Measurements from ENCODE around the gene COBL. TPM values are rescaled to one million over a fixed set of nuclear protein-coding genes. Genes with fewer than 3 reads are reported as not detected.

Gene COBL
- total and polyA plus RNA-seq, 2 of the 4 experiments (the other 2 are of a cell fraction): under 0.01 TPM; not detected in 1

- Histone ChIP-seq H4K8ac (ENCODE audit: low read depth in 2 of 2, low read length in 2 of 2) (no peak overlapping the region), H2AK9ac (replicated peaks; ENCODE audit: low read depth, low read length, poor library complexity) (no peak overlapping the region), H4K20me1 (ENCODE audit: insufficient read depth, low read length) (no peaks in the 10 kb centered on the region), H3K56ac (ENCODE audit: extremely low read depth, insufficient read depth, low read length) (no peak overlapping the region), H3K4ac (ENCODE audit: low read depth, low read length) (no peak overlapping the region), H2BK20ac (ENCODE audit: low read depth, low read length) (no peak overlapping the region), H2AFZ (replicated peaks; ENCODE audit: low read length, poor library complexity) (no peak overlapping the region), H4K91ac (ENCODE audit: insufficient read depth, low read depth, low read length) (no peak overlapping the region), H3K4me1 (ENCODE audit: control insufficient read depth, insufficient read depth, low read length) (no peaks in the 10 kb centered on the region), H2BK15ac (ENCODE audit: low read depth, low read length) (no peak overlapping the region), H3K4me2 (ENCODE audit: low read depth, low read length) (no peak overlapping the region), H3K9me3 (ENCODE audit: control insufficient read depth, insufficient read depth, low read length) (no peaks in the 10 kb centered on the region), H3K79me1 (ENCODE audit: low read depth in 1 of 2, low read length in 2 of 2) (no peaks in the 10 kb centered on the region), H4K5ac (ENCODE audit: low read depth, low read length) (no peak overlapping the region), H2AK5ac (ENCODE audit: low read depth, low read length) (no peak overlapping the region), H3K27ac (ENCODE audit: insufficient read depth, low read length) (no peak overlapping the region), H3K23ac (ENCODE audit: low read depth, low read length) (no peak overlapping the region), H3K9me1 (ENCODE audit: insufficient read depth, low read length) (no peaks in the 10 kb centered on the region), H3K14ac (replicated peaks; ENCODE audit: low read depth, low read length) (no peak overlapping the region), H2BK120ac (ENCODE audit: low read depth, low read length) (no peak overlapping the region), H3K27me3 (ENCODE audit: control insufficient read depth, insufficient read depth, low read length) (no peaks in the 10 kb centered on the region), H2BK5ac (ENCODE audit: low read depth, low read length, poor library complexity, severe bottlenecking) (no peak overlapping the region), H3K9ac (ENCODE audit: low read depth, low read length) (no peak overlapping the region), H3K36me3 (ENCODE audit: control insufficient read depth, insufficient read depth, low read length) (no peaks in the 10 kb centered on the region), H3K18ac (ENCODE audit: low read depth, low read length) (no peak overlapping the region), H3K4me3 (ENCODE audit: insufficient read depth, low read depth, low read length) (no peak overlapping the region)
- TF ChIP-seq MAZ (IDR thresholded peaks at IDR 0.05; ENCODE audit: borderline replicate concordance, low read depth, low read length) (no peak), CEBPB (IDR thresholded peaks at IDR 0.05; ENCODE audit: low read depth, low read length) (no peak), RCOR1 (IDR thresholded peaks at IDR 0.05; ENCODE audit: insufficient replicate concordance, low read length) (no peak), POLR2A (IDR thresholded peaks at IDR 0.05; ENCODE audit: low read depth, low read length) (no peak), CTCF (conservative IDR thresholded peaks at IDR 0.05; ENCODE audit: low read depth, low read length) (no peak), USF2 (IDR thresholded peaks at IDR 0.05; ENCODE audit: low read depth, low read length) (no peak), NFE2L2 (IDR thresholded peaks at IDR 0.05; ENCODE audit: low read depth, low read length) (no peak), RFX5 (IDR thresholded peaks at IDR 0.05; ENCODE audit: low read depth, low read length) (no peak), FOS (IDR thresholded peaks at IDR 0.05; ENCODE audit: low read depth, low read length) (no peak), MXI1 (IDR thresholded peaks at IDR 0.05; ENCODE audit: borderline replicate concordance, low read depth, low read length) (no peak), BHLHE40 (IDR thresholded peaks at IDR 0.05; ENCODE audit: low read depth, low read length) (no peak), MAFK (IDR thresholded peaks at IDR 0.05; ENCODE audit: low read depth, low read length) (no peak), CHD1 (IDR thresholded peaks at IDR 0.05; ENCODE audit: low read depth, low read length) (no peak), SMC3 (IDR thresholded peaks at IDR 0.05; ENCODE audit: low read depth, low read length) (no peak)
- BruUV-seq (replicated peaks): no TSS peak
- POLR2A ChIA-PET (ENCODE audit: unreplicated experiment): no interaction called here
- no peak for DNase-seq
- 100% methylated on average over 1 of the region's 10 CpGs; no CpG with 5 or more reads in 1 of the 2 experiments for WGBS, 2 experiments (ENCODE audit: extremely low coverage in 2 of 2, insufficient read length in 1 of 2)
- in situ Hi-C loops (cut with MboI; ENCODE audit: low sequenced_read_pairs) (no loop called here), intact Hi-C loops (cut with micrococcal nuclease) (no loop called here), dilution Hi-C loops (cut with HindIII; ENCODE audit: low sequenced_read_pairs, unreplicated experiment) (no loop called here)
- CTCF ChIA-PET: no interaction called here
- ATAC-seq (ENCODE audit: low read depth): no peak
Observed at GRCh38 chr7:51269321-51269720, 47.3 kb downstream of the COBL start.

Data from IMR-90 (cell line).